IMR-90 (cell line): ENCODE measurements around the gene XPR1.

ENCODE experiments used
- POLR2A ChIP-seq: IDR thresholded peaks from 2 replicates; pipeline ENCODE4 v1.6.1; 2012; ENCODE audit warnings: mild to moderate bottlenecking, low read depth, low read length
- TF ChIP-seq, protein P1 (sequence below): conservative IDR thresholded peaks from 2 replicates; pipeline ENCODE4 v1.5.1; 2012; ENCODE audit warnings: mild to moderate bottlenecking, low read depth, low read length, improper control_type of control experiment

DNA sequence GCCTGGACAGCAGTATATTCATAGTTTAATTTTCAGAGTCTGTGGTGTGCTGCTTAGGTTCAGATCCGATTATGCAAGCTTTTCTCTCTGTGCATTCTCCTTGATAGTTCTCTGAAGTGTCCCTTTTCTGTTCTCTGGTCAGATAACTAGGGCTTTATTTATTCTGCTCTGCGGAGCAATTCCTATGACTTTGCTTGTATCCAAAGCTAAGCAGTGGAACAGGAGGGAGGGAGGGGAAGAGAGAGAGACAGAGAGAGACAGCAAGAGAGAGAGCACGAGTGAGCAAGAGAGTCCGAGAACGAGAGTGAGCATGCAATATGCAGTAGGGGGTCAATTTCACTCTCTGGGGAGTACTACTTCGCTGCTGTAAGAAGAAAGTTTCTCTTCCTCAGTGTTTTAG is 113.3 kb downstream of the XPR1 start:
- TF ChIP-seq, protein P1, sequence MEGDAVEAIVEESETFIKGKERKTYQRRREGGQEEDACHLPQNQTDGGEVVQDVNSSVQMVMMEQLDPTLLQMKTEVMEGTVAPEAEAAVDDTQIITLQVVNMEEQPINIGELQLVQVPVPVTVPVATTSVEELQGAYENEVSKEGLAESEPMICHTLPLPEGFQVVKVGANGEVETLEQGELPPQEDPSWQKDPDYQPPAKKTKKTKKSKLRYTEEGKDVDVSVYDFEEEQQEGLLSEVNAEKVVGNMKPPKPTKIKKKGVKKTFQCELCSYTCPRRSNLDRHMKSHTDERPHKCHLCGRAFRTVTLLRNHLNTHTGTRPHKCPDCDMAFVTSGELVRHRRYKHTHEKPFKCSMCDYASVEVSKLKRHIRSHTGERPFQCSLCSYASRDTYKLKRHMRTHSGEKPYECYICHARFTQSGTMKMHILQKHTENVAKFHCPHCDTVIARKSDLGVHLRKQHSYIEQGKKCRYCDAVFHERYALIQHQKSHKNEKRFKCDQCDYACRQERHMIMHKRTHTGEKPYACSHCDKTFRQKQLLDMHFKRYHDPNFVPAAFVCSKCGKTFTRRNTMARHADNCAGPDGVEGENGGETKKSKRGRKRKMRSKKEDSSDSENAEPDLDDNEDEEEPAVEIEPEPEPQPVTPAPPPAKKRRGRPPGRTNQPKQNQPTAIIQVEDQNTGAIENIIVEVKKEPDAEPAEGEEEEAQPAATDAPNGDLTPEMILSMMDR, result no peak
- no peak for TF ChIP-seq POLR2A
